ENCODE results near the gene MRPS15.
"Not testable (repeated sequence)": the region's sequence is repeated elsewhere in the genome, so short reads cannot be mapped to it uniquely, and the experiment has no call there.

Gene MRPS15

GRCh38 chr1:36463803-36464604 lies at the start of gene MRPS15:
Gene MRPS15 (minus strand): TSS chr1:36464384. CDS start chr1:36464275, 109 bp downstream.
- peak; percentile 95 for DNase-seq

DNA sequence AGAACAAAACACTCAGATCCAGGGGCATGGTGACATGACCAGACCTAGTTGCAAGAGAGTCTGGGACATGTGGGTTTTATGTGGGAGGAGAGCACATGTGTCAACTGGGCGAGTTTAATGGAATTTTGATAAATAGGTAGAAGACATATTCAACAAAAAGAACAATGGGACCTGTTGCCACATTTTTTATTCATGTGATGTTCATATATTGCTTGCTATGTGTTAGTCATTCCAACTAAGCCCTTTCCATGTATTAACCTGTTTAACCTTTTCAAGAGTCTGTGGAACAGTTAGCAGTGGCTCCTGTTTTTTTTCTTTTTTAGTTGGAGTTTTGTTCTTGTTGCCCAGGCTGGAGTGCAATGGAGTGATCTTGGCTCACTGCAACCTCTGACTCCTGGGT lies 48.7 kb upstream of the MRPS15 start:
- no peak for DNase-seq

- DNase-seq, result no peak
Observed at GRCh38 chr1:36511804-36512798, 47.9 kb upstream of the MRPS15 start.

DNA sequence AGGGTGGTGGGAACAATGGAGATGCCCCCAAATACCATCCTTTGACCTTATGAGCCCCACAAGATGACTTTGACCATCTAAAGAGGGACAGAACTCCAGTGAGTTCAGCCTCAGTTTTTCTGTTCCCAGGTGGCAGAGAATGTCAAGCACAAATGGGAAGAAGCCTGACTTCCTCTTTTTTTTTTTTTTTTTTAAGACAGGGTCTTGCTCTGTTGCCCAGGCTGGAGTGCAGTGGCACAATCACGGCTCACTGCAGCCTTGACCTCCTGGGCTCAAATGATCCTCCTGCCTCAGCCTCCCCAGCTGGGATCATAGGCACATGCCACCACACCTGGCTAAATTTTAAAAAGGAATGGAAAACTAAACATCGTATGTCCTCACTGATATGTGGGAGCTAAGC lies 47.0 kb upstream of the MRPS15 start:
- not testable (repeated sequence) for DNase-seq

GRCh38 chr1:36510418-36510817 lies 46.2 kb upstream of the MRPS15 start:
- no peak for DNase-seq

GRCh38 chr1:36508257-36508656 lies 44.1 kb upstream of the MRPS15 start:
- no peak for DNase-seq

- DNase-seq, result no peak
Observed at GRCh38 chr1:36506276-36506920, 42.2 kb upstream of the MRPS15 start.

- DNase-seq, result no peak
Observed at GRCh38 chr1:36503733-36504132, 39.5 kb upstream of the MRPS15 start.

DNA sequence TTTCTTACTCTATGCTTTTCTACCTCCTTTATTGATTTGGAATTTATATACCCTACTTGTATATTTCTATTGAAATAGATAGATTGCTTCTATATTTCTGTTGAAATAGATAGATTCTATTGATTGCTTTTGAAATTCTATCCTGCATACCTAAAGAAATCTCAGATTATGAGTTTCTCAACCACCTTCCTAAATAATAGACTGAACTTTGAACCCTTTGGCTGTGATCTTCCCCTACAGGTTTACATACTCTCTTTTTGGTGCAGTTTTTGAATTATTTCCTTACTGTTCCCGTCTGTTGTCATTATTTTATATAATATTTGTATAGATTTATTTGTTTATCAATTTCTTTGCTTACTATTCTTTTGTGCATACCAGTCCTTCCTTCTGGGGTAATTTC lies 39.0 kb upstream of the MRPS15 start:
- DNase-seq, result no peak

GRCh38 chr1:36502616-36503015 lies 38.4 kb upstream of the MRPS15 start:
- DNase-seq, result no peak

GRCh38 chr1:36501911-36502310 lies 37.7 kb upstream of the MRPS15 start:
- not testable (repeated sequence) for DNase-seq

DNA sequence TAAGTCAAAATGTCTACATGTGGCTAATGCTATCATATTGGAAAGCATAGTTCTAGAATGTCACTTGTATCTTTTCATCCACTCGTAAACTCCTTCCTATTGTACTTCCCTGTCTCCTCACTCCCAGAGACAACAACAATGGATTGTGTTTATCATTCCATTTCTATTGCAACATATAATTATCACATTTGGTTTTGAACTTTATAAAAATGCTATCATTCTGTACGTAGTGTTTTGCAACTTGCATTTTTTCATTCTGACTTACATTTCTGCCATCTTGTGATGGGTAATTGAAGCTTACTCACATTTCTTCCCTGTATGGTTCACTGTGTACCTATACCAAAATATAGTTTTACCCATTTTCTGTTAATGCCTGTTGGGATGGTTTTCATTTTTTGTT lies 33.0 kb upstream of the MRPS15 start:
- no peak for DNase-seq

- DNase-seq, result no peak
Observed at GRCh38 chr1:36494971-36495370, 30.8 kb upstream of the MRPS15 start.

DNA sequence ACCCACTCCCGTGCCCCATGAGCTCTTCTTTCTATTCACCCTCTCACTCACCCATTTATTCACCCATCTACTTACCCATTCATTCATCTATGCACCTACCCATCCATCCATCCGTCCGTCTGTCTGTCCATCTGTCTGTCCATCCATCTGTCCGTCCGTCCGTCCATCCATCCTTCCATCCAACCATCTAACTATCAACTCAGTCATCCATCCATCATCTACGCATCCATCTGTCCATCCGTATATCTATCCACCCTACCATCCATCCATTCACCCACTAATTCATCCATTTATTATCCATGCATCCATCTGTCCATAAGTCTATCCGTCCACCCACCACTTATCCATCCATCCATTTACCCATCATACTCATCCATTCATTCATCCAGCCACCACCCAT lies 29.3 kb upstream of the MRPS15 start:
- DNase-seq, result no peak

GRCh38 chr1:36492491-36492890 lies 28.3 kb upstream of the MRPS15 start:
- no peak for DNase-seq

DNA sequence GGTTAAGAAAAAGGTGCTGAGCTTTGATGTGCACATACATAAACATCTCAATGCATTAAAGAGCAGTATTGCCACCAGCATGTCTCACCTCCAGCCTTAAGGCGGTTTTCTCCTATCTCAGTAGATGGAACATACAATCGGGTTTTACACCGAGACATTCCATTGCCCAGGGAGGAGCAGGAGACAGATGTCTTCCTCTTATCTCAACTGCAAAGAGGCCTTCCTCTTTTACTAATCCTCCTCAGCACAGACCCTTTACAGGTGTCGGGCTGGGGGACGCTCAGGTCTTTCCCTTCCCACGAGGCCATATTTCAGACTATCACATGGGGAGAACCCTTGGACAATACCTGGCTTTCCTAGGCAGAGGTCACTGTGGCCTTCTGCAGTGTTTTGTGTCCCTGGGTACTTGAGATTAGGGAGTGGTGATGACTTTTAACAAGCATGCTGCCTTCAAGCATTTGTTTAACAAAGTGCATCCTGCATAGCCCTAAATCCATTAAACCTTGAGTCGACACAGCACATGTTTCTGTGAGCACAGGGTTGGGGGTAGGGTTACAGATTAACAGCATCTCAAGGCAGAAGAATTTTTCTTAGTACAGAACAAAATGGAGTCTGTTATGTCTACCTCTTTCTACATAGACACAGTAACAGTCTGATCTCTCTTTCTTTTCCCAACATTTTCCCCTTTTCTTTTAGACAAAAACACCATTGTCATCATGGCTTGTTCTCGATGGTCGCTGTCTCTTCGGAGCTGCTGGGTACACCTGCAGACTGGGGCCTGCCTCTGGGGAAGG lies 25.3 kb upstream of the MRPS15 start:
- not testable (repeated sequence) for DNase-seq

GRCh38 chr1:36487906-36488305 lies 23.7 kb upstream of the MRPS15 start:
- no peak for DNase-seq

DNA sequence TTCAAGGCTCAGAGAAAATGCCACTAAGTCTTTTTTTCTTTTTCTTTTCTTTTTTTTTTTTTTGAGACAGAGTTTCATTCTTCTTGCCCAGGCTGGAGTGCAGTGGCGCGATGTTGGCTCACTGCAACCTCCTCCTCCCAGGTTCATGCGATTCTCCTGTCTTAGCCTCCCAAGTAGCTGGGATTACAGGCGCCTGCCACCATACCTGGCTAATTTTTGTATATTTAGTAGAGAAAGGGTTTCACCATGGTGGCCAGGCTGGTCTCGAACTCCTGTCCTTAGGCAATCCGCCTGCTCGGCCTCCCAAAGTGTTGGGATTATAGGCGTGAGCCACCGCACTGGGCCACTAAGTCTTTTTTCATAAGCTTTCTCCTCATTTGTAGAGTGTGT lies 23.1 kb upstream of the MRPS15 start:
- not testable (repeated sequence) for DNase-seq

DNA sequence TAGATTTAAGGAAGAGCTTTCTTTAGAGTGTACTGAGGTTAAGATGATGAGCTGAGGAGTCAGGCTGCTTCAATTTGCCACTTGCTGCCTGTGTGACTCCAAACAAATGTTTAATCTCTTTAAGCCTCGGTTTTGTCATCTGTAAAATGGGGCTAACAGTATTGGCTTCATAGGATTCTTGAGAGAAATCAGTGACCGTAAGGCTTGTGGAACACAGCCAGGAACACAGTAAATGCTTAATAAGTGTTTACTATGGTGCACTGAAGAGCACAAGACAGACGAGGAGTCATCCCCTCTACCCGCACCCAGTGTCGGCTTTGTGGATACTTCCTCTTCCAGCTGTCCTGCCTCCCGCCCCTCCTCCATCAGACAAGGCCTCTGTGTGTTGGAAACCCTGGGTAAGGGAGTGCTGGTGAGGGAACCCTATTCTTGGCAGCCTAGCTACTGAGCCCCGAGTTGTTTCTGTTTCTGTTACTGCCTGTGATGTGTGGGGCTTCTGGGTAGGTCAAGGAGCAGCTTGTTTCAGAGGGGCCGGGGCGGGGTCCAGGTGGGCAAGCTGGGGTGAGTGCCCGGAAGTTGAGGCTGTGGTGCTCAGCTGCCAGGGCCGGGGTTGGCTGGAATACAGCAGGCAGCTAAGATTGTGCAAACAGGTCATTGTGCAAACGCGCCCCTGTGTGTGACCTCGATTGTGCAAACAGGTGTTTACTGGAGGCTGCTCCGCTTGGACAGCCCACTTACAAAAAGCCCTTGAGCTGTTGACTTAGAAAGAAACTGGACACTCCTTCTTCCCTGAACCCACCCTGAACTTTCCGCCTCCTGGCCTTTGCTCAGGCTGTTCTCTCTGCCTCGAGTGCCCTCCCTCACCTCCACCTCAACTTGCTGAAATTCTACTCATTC lies 22.5 kb upstream of the MRPS15 start:
- DNase-seq, result no peak

DNA sequence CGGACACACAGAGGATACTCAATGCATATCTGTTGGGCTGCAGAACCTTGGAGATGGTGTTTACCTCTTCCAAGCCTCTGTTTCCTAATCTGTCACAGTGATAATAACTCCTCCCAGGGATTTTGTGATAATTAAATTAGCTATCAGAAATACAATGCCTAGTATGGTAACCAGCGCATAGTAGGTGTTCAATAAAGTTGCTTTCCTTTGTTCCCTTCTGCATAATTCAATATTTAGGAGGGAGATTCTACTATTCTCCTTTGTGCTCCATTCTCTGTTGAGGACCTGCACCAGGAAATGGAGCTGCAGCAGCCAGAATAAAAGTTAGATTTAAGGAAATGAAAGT lies 21.9 kb upstream of the MRPS15 start:
- no peak for DNase-seq

GRCh38 chr1:36484099-36484498 lies 19.9 kb upstream of the MRPS15 start:
- no peak for DNase-seq
